ENCODE data around the gene USP32.
"Not testable (repeated sequence)": the region's sequence is repeated elsewhere in the genome, so short reads cannot be mapped to it uniquely, and the experiment has no call there.

DNA sequence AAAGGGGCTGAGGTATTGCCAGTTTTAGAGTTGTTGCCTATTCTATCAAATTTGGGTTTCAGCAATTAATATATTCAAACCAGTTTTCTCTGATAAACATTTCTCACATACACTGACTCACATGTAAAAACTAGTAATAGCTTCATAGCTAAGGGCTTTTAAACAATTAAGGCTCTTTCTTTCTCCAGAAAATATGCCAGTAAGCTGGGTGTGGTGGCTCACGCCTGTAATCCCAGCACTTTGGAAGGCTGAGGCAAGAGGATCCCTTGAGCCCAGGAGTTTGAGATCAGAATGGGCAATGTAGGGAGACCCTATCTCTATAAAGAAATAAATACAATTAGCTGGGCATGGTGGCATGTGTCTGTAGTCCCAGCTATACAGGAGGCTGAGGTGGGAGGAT is 193.3 kb downstream of the USP32 start:
- not testable (repeated sequence) for TF ChIP-seq CTCF (conservative IDR thresholded peaks at IDR 0.05); EZH2 (IDR thresholded peaks at IDR 0.05; ENCODE audit: low read depth)
